GM21390 (cell line): ENCODE results near the gene CREB3L2.
A peak's percentile ranks its signal among the peaks of the same experiment; 100 is the strongest.
"Not testable (repeated sequence)": the region's sequence is repeated elsewhere in the genome, so short reads cannot be mapped to it uniquely, and the experiment has no call there.

Source experiments
- ATAC-seq: cut with Tn5 transposase; IDR thresholded peaks from one replicate; pipeline ENCODE4 v1.9.1; 2021; ENCODE audit not compliant: unreplicated experiment

CREB3L2 gene

GRCh38 chr7:137970253-137970975 lies 31.5 kb downstream of the CREB3L2 start:
- ATAC-seq = no peak

GRCh38 chr7:137969828-137970227 lies 32.1 kb downstream of the CREB3L2 start:
- ATAC-seq = no peak

- no peak for ATAC-seq
These were observed 33.0 kb downstream of the CREB3L2 start for GRCh38 chr7:137968890-137969289.

GRCh38 chr7:137968339-137968738 lies 33.5 kb downstream of the CREB3L2 start:
- ATAC-seq = not testable (repeated sequence)

DNA sequence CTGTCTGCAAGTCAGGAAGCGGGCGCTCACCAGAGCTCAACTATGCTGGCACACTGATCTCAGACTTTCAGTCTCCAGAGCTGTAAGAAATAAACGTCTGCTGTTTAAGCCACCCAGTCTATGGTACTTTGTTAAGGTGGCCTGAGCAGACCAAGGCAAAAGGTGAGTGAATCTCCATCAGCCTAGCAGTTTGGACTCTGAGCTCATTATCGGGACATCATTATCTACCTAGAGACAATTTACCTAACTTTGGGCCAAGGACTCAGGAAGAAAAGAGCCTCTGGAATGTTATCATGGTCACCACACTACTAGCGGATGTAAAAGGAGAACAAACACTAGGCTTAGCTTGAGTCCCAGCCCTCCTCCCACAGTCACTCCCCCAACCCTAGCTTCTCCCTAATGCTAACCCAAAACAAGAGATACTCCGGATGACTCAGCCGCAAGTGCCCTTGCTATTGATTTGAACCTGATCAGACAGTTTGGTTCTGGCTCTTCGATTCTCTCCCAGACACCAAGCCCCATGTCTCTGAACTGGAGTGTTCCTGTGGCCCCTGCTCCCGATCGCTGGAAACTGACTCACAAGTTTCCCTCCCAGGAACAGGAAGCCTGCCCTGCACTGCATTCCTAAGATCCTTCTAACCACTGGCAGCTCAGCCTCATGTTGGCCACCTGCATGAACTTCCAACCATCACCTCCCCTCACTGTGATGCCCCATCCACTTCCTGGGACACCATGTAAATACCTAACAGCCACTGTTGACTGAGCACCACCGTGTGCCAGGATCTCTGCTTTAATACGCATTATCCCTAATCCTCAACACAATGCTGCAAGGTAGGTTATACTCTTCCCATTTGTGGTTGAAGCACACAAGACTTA lies 34.5 kb downstream of the CREB3L2 start:
- no peak for ATAC-seq

- no peak for ATAC-seq
These were observed 35.2 kb downstream of the CREB3L2 start for GRCh38 chr7:137966641-137967142.

DNA sequence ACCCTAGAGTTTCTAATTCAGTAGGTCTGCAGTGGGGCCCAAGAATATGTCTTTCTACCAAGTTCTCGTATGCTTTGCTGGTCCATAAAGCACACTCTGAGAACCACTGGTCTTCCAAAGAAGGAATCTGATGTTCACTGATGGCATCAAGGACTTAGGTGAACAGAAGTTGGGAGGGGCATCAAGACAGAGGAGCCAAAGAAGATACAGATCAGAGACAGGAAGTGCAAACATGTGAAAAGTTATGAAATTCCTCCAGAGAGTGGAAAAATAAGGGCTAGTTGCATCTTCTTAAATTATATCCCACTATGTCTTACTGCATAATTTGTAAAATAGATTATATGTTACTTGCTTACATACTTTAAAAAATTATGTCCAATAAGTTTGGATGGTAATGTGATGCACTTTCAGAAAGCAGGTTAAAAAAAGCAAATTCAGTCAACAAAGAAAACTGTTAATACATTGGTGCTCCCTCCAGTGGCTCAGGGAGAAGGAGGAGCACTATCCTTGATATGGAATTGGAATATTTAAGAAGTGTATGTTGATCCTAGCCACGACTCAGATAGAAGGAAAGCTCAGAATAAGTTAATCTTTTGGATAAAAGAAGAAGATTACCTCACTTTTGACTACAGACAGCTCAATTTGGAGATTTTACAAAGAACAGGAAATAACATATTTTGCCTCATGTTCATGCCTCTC lies 35.8 kb downstream of the CREB3L2 start:
- ATAC-seq = no peak

DNA sequence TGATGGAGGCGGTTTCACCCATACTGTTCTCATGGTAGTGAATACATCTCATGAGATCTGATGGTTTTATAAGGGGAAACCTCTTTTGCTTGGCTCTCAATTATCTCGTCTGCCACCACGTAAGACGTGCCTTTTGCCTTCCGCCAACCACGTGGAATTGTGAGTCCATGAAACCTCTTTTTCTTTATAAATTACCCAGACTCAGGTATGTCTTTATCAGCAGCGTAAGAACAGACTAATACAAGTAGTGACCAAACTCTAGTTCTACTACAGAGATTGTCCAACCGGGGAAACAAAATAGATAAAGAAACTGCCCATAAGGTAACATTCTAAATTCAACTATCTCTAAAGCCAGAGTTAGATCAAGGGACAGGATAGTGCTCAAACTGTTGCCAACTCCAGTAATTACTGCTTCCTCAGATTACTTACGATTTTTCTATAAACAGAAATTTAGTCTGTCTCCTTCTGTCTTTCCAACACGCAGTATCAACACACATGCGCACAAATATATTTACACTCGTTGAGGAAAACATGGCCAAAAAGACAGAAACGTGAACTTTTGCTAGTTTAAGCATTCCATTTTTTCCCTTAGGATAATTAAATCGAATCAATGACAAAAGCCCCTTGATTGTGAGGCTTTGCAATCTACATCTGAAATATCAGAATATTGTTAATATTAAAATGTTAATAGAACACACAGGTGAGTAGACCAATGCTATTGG lies 36.9 kb downstream of the CREB3L2 start:
- no peak for ATAC-seq

DNA sequence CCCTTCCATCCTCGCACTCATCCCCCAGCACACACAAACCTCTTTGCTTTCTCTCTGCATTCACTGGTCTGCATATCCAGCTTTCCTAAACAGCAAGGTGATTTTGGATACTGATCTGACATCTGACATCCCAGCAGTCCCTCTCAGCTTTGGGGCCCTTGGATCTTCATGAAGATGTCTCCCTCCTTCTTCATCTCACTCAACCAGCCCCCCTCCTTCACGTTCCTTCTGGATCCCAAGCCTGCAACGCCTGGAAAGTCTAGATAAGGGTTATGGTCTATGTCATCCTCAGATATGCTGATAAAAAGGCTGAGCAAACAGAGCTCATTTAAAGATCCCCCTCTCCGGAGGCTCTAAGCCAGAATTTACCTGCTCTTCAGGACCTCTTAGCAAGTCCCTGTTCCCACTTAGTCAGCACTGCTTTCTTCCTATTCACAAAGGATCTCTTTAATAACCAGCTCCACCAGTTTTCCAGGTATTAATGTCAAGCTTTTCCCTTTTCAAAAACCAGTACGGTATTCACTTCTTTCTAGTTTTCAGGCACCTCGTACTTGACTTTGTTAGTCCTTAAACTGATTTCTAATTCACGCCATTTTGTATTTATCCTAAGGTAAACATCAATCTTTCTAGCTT lies 38.9 kb downstream of the CREB3L2 start:
- no peak for ATAC-seq

DNA sequence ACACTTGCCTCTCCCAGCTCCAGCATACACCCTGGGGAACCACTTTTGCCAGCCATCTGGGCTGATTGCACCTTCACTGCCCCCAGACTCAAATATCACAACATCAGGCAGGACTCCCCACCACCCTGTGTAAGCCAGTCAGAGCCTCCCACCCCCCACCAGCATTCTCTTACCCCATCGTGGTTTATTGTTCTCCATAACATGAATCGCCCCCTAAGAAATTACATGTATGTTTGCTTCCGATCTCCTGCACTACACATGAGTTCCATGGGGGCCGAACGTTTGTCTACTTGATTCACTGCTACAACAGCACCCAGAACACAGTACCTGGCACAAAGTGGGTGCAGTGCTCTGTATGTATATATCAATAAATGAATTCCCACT lies 39.4 kb downstream of the CREB3L2 start:
- ATAC-seq = no peak

- peak; percentile 66 for ATAC-seq
These were observed 40.4 kb downstream of the CREB3L2 start for GRCh38 chr7:137961200-137962177.

- ATAC-seq = no peak
These were observed 41.9 kb downstream of the CREB3L2 start for GRCh38 chr7:137960020-137960419.

DNA sequence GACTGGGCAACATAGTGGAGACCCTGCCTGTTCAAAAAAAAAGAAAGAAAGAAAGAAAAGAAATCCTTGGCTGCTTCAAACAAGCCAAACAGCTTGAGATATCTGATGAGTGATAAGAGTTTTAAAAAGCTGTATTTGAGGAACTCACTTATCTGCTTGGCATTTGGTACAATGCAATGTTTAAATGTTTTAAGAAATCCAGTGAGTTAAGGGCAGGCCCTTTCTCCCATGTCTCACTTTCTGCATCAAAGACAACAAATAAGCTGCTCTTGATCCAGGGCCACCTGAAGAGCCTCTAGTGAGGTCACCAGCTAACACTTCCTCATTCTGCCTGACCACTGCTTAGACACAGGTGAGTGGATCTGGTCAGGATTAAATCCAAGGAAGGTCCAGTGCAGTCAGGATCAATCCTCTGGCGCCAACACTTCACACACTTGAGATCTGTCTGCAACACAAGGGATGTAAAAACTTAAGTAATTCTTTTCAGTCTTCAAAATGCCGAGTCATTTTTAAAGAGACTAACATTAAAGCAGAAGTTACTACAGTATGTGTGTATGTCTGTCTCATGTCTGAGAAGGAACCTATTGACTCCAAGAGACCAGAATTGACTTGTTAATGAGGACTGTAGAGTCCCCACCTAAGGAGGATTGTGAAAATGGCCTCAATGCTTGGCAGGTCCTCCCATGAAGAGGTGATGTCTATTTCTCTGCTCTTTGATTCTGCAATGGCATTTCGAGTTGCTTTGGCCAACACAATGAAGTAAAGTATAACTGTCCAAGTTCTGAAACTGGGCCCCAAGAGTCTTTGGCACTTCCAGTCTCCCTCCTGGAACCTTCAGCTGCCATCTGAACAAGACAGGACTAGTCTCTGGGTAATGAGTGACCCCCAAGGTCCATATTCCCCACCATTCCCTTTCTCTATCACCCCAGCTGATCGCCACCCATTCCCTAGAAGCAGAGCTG lies 43.1 kb downstream of the CREB3L2 start:
- no peak for ATAC-seq

GRCh38 chr7:137957887-137958286 lies 44.0 kb downstream of the CREB3L2 start:
- no peak for ATAC-seq

GRCh38 chr7:137956591-137956990 lies 45.3 kb downstream of the CREB3L2 start:
- no peak for ATAC-seq

DNA sequence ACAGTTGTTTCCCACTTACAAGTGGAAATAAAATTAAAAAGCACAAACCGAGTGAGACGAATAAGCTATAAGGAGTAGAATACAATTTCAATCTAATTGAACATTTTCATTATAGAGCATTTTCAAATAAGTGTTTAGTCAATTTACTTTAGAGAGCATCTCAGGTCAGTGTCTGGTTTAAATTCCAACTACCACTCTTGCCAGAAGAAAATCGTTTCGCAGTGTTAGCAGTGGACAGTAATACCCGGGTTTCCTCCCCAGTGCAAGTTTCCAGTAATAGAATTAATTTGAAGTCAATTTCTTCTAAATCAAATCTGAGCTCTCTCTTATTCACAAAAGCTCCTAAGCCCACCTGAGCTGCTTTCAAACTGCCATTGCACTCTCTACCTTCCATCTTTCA lies 45.7 kb downstream of the CREB3L2 start:
- ATAC-seq = no peak

DNA sequence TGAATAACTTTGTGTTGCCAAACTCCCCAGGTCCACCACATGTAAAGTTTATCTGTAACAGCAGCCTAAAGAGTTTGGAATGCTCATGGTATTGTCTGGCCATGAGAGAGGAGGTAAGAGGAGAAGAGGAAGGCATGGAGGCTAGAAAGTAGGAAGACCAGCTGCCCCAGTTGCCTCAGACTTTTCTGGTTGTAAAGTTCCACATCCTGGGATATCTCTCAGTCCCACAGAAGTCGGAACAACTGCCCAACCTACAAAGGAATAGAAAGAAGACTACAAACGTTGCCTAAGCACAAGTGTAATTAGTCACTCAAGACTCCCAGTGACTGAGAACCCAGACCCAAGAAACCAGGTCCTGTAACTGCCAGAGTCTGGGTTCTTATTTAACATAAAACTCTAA lies 47.3 kb downstream of the CREB3L2 start:
- no peak for ATAC-seq
